K562 (cell line): ENCODE measurements around the gene NARF.

Experiments used
- NR1H2 ChIP-seq: sonication (generic); formaldehyde crosslinking; IDR thresholded peaks from 2 replicates; pipeline ENCODE4 v1.4.0; 2020; ENCODE audit warnings: mild to moderate bottlenecking, missing genetic modification reagents
- PTRF ChIP-seq: fragments of 450-650 bp; IDR thresholded peaks from 2 replicates; pipeline ENCODE4 v1.6.1; 2016; ENCODE audit warnings: mild to moderate bottlenecking, missing genetic modification characterization, missing compliant biosample characterization
- RAD21 ChIP-seq, 2 experiments: fragments of 250-450 bp in 1 of 2; fragments of 450-650 bp in 1 of 2; sonication (Bioruptor Pico) in 1 of 2; formaldehyde crosslinking in 1 of 2; IDR thresholded peaks in 1 of 2; conservative IDR thresholded peaks in 1 of 2; 2 replicates each; pipeline versions ENCODE4 v1.4.0 to v1.8.0; 2020 to 2022; ENCODE audit warnings: mild to moderate bottlenecking in 2 of 2, moderate library complexity in 1 of 2
- TAF1 ChIP-seq: IDR thresholded peaks from 2 replicates; pipeline ENCODE4 v1.6.1; 2011; ENCODE audit warnings: mild to moderate bottlenecking, low read length, moderate library complexity; ENCODE audit not compliant: insufficient read depth, control insufficient read depth, severe bottlenecking; ENCODE audit errors: extremely low read depth
- TRIM28 ChIP-seq: fragments of 450-650 bp; IDR thresholded peaks from 2 replicates; pipeline ENCODE4 v1.6.1; 2017
- ZNF274 ChIP-seq: IDR thresholded peaks from 2 replicates; pipeline ENCODE4 v1.6.1; 2011; ENCODE audit warnings: low read depth, mild to moderate bottlenecking, low read length, moderate library complexity, borderline replicate concordance
- ZNF764 ChIP-seq: fragments of 250-450 bp; sonication (Bioruptor Pico); IDR thresholded peaks from 2 replicates; pipeline ENCODE4 v1.4.0; 2020; ENCODE audit warnings: low read depth, mild to moderate bottlenecking, moderate library complexity
- TF ChIP-seq, protein P1 (sequence below): fragments of 250-450 bp; sonication (Bioruptor Pico); IDR thresholded peaks from 2 replicates; pipeline ENCODE4 v1.5.0; 2020; ENCODE audit warnings: mild to moderate bottlenecking

DNA sequence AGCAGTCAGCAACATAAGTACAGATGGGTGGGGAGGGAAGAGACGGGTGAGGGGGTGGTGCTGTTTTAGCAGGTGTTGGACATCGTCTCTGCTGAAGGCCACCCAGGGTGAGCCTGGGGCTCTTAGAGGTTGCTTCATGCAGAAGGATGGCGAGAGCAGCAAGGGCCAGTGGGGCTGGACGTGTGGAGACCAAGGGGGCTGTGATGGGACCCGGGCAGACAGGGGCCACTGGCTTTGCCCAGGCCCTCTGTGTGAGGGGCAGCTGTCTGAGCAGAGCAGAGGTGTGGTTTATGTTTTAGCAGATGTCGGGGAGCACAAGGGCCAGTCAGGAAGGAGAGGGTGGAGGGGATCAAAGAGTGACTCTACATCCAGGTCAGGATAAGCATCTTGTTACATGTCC is 4.8 kb downstream of the NARF start:
- TF ChIP-seq TRIM28 (no peak), ZNF274 (no peak), RAD21 (CRISPR knock-in tag; conservative IDR thresholded peaks at IDR 0.05 in 1 of 2, IDR thresholded peaks at IDR 0.05 in 1 of 2) (no peak), ZNF764 (CRISPR knock-in tag) (no peak), PTRF (no peak), NR1H2 (CRISPR knock-in tag) (no peak), TAF1 (no peak)
- TF ChIP-seq, protein P1, sequence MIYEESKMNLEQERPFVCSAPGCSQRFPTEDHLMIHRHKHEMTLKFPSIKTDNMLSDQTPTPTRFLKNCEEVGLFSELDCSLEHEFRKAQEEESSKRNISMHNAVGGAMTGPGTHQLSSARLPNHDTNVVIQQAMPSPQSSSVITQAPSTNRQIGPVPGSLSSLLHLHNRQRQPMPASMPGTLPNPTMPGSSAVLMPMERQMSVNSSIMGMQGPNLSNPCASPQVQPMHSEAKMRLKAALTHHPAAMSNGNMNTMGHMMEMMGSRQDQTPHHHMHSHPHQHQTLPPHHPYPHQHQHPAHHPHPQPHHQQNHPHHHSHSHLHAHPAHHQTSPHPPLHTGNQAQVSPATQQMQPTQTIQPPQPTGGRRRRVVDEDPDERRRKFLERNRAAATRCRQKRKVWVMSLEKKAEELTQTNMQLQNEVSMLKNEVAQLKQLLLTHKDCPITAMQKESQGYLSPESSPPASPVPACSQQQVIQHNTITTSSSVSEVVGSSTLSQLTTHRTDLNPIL (CRISPR knock-in tag): no peak
